Fibroblast of lung (primary cell): ENCODE results near the gene MRPS18A.

ENCODE experiments used
- CTCF ChIP-seq, 2 donors: IDR thresholded peaks in 1 of 2; conservative IDR thresholded peaks in 1 of 2; 1 replicate in 1 of 2; 2 replicates in 1 of 2; pipeline ENCODE4 v1.5.1; 2011 to 2012; ENCODE audit warnings: low read length in 2 of 2, control low read depth in 1 of 2, inconsistent platforms in 1 of 2, low read depth in 1 of 2, mild to moderate bottlenecking in 1 of 2
- EZH2 ChIP-seq: IDR thresholded peaks from 2 replicates; pipeline ENCODE4 v1.5.1; 2012; ENCODE audit warnings: low read length, control low read depth, mild to moderate bottlenecking; ENCODE audit errors: missing control alignments

GRCh38 chr6:43679057-43679456 is 8.5 kb downstream of the MRPS18A start:
- TF ChIP-seq CTCF (conservative IDR thresholded peaks at IDR 0.05 in 1 of 2, IDR thresholded peaks at IDR 0.05 in 1 of 2; ENCODE audit: low read depth in 1 of 2, low read length in 2 of 2): no peak
- no peak for TF ChIP-seq EZH2
